Activated T-cell treated with anti-CD3 and anti-CD28 coated beads for 4 hours (primary cell): ENCODE measurements around the gene RAPGEF6.
"Not testable (repeated sequence)": the region's sequence is repeated elsewhere in the genome, so short reads cannot be mapped to it uniquely, and the experiment has no call there.

ENCODE experiments used
- DNase-seq: peaks from one replicate; pipeline ENCODE4 v3.0.0-alpha.2; 2020

Gene RAPGEF6

GRCh38 chr5:131639148-131639547, 4.1 kb upstream of the RAPGEF6 start:
- no peak for DNase-seq

GRCh38 chr5:131637694-131638093, 2.7 kb upstream of the RAPGEF6 start:
- no peak for DNase-seq

- DNase-seq, result no peak
These were observed 899 bp upstream of the RAPGEF6 start for GRCh38 chr5:131635684-131636572.

- no peak for DNase-seq
These were observed 398 bp downstream of the RAPGEF6 start for GRCh38 chr5:131634666-131634995.

GRCh38 chr5:131634238-131634637, 791 bp downstream of the RAPGEF6 start:
- DNase-seq, result no peak

- no peak for DNase-seq
These were observed 1.2 kb downstream of the RAPGEF6 start for GRCh38 chr5:131633830-131634229.

- no peak for DNase-seq
These were observed 4.1 kb downstream of the RAPGEF6 start for GRCh38 chr5:131630963-131631350.

GRCh38 chr5:131630208-131630962, 4.6 kb downstream of the RAPGEF6 start:
- no peak for DNase-seq

- no peak for DNase-seq
These were observed 6.0 kb downstream of the RAPGEF6 start for GRCh38 chr5:131628990-131629389.

- DNase-seq, result no peak
These were observed 7.7 kb downstream of the RAPGEF6 start for GRCh38 chr5:131627207-131627865.

GRCh38 chr5:131622633-131623032, 12.4 kb downstream of the RAPGEF6 start:
- no peak for DNase-seq

- DNase-seq, result not testable (repeated sequence)
These were observed 13.9 kb downstream of the RAPGEF6 start for GRCh38 chr5:131621164-131621563.

- no peak for DNase-seq
These were observed 15.9 kb downstream of the RAPGEF6 start for GRCh38 chr5:131619102-131619501.

GRCh38 chr5:131617140-131617822, 17.7 kb downstream of the RAPGEF6 start:
- DNase-seq, result no peak

GRCh38 chr5:131615957-131616356, 19.1 kb downstream of the RAPGEF6 start:
- DNase-seq, result no peak

GRCh38 chr5:131613423-131613822, 21.6 kb downstream of the RAPGEF6 start:
- DNase-seq, result no peak

GRCh38 chr5:131611064-131611381, 24.0 kb downstream of the RAPGEF6 start:
- no peak for DNase-seq

GRCh38 chr5:131610198-131611063, 24.6 kb downstream of the RAPGEF6 start:
- no peak for DNase-seq

GRCh38 chr5:131609774-131610173, 25.3 kb downstream of the RAPGEF6 start:
- DNase-seq, result no peak

- no peak for DNase-seq
These were observed 26.4 kb downstream of the RAPGEF6 start for GRCh38 chr5:131608597-131608996.

- no peak for DNase-seq
These were observed 27.0 kb downstream of the RAPGEF6 start for GRCh38 chr5:131607903-131608540.

- no peak for DNase-seq
These were observed 27.6 kb downstream of the RAPGEF6 start for GRCh38 chr5:131607418-131607817.
